ENCODE measurements around the gene SCYL2.

The SCYL2 gene

GRCh38 chr12:100345020-100345767, 78.2 kb downstream of the SCYL2 start:
- no peak for DNase-seq
- Histone ChIP-seq H3K23ac (ENCODE audit: low read length) (no peak overlapping the region), H3K4me1 (ENCODE audit: control insufficient read depth, low read depth, low read length) (no peaks in the 10 kb centered on the region), H3K79me1 (ENCODE audit: low read length) (no peaks in the 10 kb centered on the region), H4K5ac (ENCODE audit: low read length) (no peak overlapping the region), H3K27ac (ENCODE audit: low read depth, low read length) (no peak overlapping the region), H3K9ac (ENCODE audit: low read length) (no peak overlapping the region), H3K56ac (ENCODE audit: low read length) (no peak overlapping the region), H3K4me3 (ENCODE audit: low read length) (no peak overlapping the region), H2BK15ac (replicated peaks; ENCODE audit: low read depth) (no peak overlapping the region), H3K4ac (ENCODE audit: low read depth, low read length) (no peak overlapping the region), H2BK120ac (ENCODE audit: low read depth, low read length) (no peak overlapping the region), H3K36me3 (ENCODE audit: control insufficient read depth, insufficient read depth, low read length) (no peaks in the 10 kb centered on the region), H3K79me2 (ENCODE audit: control insufficient read depth, insufficient read depth, low read length) (no peaks in the 10 kb centered on the region), H2BK5ac (ENCODE audit: low read length) (no peak overlapping the region), H3K27me3 (ENCODE audit: insufficient read depth, low read length, poor library complexity) (no peaks in the 10 kb centered on the region), H2AK5ac (ENCODE audit: low read length) (no peak overlapping the region), H3K18ac (ENCODE audit: low read length) (no peak overlapping the region), H3K4me2 (ENCODE audit: low read length) (no peak overlapping the region), H4K8ac (ENCODE audit: low read depth, low read length) (no peak overlapping the region)
- WGBS (ENCODE audit: extremely low coverage, insufficient coverage, low lambda C conversion rate), result no CpG with 5 or more reads among the region's 1 CpG

GRCh38 chr12:100346660-100347059, 79.7 kb downstream of the SCYL2 start:
- no peak overlapping the region for H3K4me2 ChIP-seq (ENCODE audit: low read length)
- no peak overlapping the region for H4K8ac ChIP-seq (ENCODE audit: low read depth, low read length)
- H3K4ac ChIP-seq (ENCODE audit: low read depth, low read length), result no peak overlapping the region
- H4K5ac ChIP-seq (ENCODE audit: low read length), result no peak overlapping the region
- no peak overlapping the region for H2BK15ac ChIP-seq (replicated peaks; ENCODE audit: low read depth)
- H2BK120ac ChIP-seq (ENCODE audit: low read depth, low read length), result no peak overlapping the region
- H3K4me3 ChIP-seq (ENCODE audit: low read length), result no peak overlapping the region
- no peak overlapping the region for H2AK5ac ChIP-seq (ENCODE audit: low read length)
- H3K79me2 ChIP-seq (ENCODE audit: control insufficient read depth, insufficient read depth, low read length), result no peaks in the 10 kb centered on the region
- WGBS (ENCODE audit: extremely low coverage, insufficient coverage, low lambda C conversion rate), result no CpG with 5 or more reads among the region's 3 CpGs
- H3K23ac ChIP-seq (ENCODE audit: low read length), result no peak overlapping the region
- H3K27me3 ChIP-seq (ENCODE audit: insufficient read depth, low read length, poor library complexity), result no peaks in the 10 kb centered on the region
- H2BK5ac ChIP-seq (ENCODE audit: low read length), result no peak overlapping the region
- H3K36me3 ChIP-seq (ENCODE audit: control insufficient read depth, insufficient read depth, low read length), result no peaks in the 10 kb centered on the region
- no peaks in the 10 kb centered on the region for H3K4me1 ChIP-seq (ENCODE audit: control insufficient read depth, low read depth, low read length)
- no peak overlapping the region for H3K56ac ChIP-seq (ENCODE audit: low read length)
- H3K27ac ChIP-seq (ENCODE audit: low read depth, low read length), result no peak overlapping the region
- H3K9ac ChIP-seq (ENCODE audit: low read length), result no peak overlapping the region
- H3K18ac ChIP-seq (ENCODE audit: low read length), result no peak overlapping the region
- H3K79me1 ChIP-seq (ENCODE audit: low read length), result no peaks in the 10 kb centered on the region
- DNase-seq, result no peak

GRCh38 chr12:100348657-100349454, 81.9 kb downstream of the SCYL2 start:
- DNase-seq, result peak; percentile 53

GRCh38 chr12:100356644-100357223, 89.8 kb downstream of the SCYL2 start, which contains the start of gene SLC17A8:
TSS of gene SLC17A8 (plus strand) at chr12:100357074. CDS start at chr12:100357392, 318 bp downstream.
- Histone ChIP-seq H3K23ac (ENCODE audit: low read length) (no peak within 1 kb of the TSS), H3K9ac (ENCODE audit: low read length) (no peak within 1 kb of the TSS), H3K27ac (ENCODE audit: low read depth, low read length) (no peak within 1 kb of the TSS), H3K4ac (ENCODE audit: low read depth, low read length) (no peak within 1 kb of the TSS), H2AK5ac (ENCODE audit: low read length) (no peak within 1 kb of the TSS), H2BK15ac (replicated peaks; ENCODE audit: low read depth) (no peak within 1 kb of the TSS), H2BK5ac (ENCODE audit: low read length) (no peak within 1 kb of the TSS), H3K18ac (ENCODE audit: low read length) (no peak within 1 kb of the TSS), H3K36me3 (ENCODE audit: control insufficient read depth, insufficient read depth, low read length) (no peaks in the 10 kb centered on the region), H3K56ac (ENCODE audit: low read length) (no peak within 1 kb of the TSS), H2BK120ac (ENCODE audit: low read depth, low read length) (no peak within 1 kb of the TSS), H3K27me3 (ENCODE audit: insufficient read depth, low read length, poor library complexity) (no peaks in the 10 kb centered on the region), H3K4me3 (ENCODE audit: low read length) (no peak within 1 kb of the TSS), H3K4me1 (ENCODE audit: control insufficient read depth, low read depth, low read length) (no peaks in the 10 kb centered on the region), H3K79me2 (ENCODE audit: control insufficient read depth, insufficient read depth, low read length) (no peaks in the 10 kb centered on the region), H4K8ac (ENCODE audit: low read depth, low read length) (no peak within 1 kb of the TSS), H3K4me2 (ENCODE audit: low read length) (no peak within 1 kb of the TSS), H4K5ac (ENCODE audit: low read length) (no peak within 1 kb of the TSS), H3K79me1 (ENCODE audit: low read length) (no peaks in the 10 kb centered on the region)
- no CpG with 5 or more reads among the region's 13 CpGs for WGBS (ENCODE audit: extremely low coverage, insufficient coverage, low lambda C conversion rate)
- peak; percentile 53 for DNase-seq

More at GRCh38 chr12:100348657-100349454, 81.9 kb downstream of the SCYL2 start:
- H3K9ac ChIP-seq (ENCODE audit: low read length), result no peak overlapping the region
- no peak overlapping the region for H4K8ac ChIP-seq (ENCODE audit: low read depth, low read length)
- H2AK5ac ChIP-seq (ENCODE audit: low read length), result no peak overlapping the region
- H3K36me3 ChIP-seq (ENCODE audit: control insufficient read depth, insufficient read depth, low read length), result no peaks in the 10 kb centered on the region
- no peak overlapping the region for H3K4me2 ChIP-seq (ENCODE audit: low read length)
- H3K27ac ChIP-seq (ENCODE audit: low read depth, low read length), result no peak overlapping the region
- no peaks in the 10 kb centered on the region for H3K79me2 ChIP-seq (ENCODE audit: control insufficient read depth, insufficient read depth, low read length)
- no peak overlapping the region for H3K18ac ChIP-seq (ENCODE audit: low read length)
- H3K23ac ChIP-seq (ENCODE audit: low read length), result no peak overlapping the region
- H4K5ac ChIP-seq (ENCODE audit: low read length), result no peak overlapping the region
- no peaks in the 10 kb centered on the region for H3K79me1 ChIP-seq (ENCODE audit: low read length)
- no peak overlapping the region for H3K4ac ChIP-seq (ENCODE audit: low read depth, low read length)
- no peak overlapping the region for H3K56ac ChIP-seq (ENCODE audit: low read length)
- H2BK5ac ChIP-seq (ENCODE audit: low read length), result no peak overlapping the region
- no peak overlapping the region for H2BK120ac ChIP-seq (ENCODE audit: low read depth, low read length)
- H3K27me3 ChIP-seq (ENCODE audit: insufficient read depth, low read length, poor library complexity), result no peaks in the 10 kb centered on the region
- H3K4me3 ChIP-seq (ENCODE audit: low read length), result no peak overlapping the region
- H3K4me1 ChIP-seq (ENCODE audit: control insufficient read depth, low read depth, low read length), result no peaks in the 10 kb centered on the region
- no peak overlapping the region for H2BK15ac ChIP-seq (replicated peaks; ENCODE audit: low read depth)
- WGBS (ENCODE audit: extremely low coverage, insufficient coverage, low lambda C conversion rate), result no CpG with 5 or more reads among the region's 7 CpGs

GRCh38 chr12:100359248-100359647, 92.3 kb downstream of the SCYL2 start:
- H3K36me3 ChIP-seq (ENCODE audit: control insufficient read depth, insufficient read depth, low read length), result no peaks in the 10 kb centered on the region
- H3K27me3 ChIP-seq (ENCODE audit: insufficient read depth, low read length, poor library complexity), result no peaks in the 10 kb centered on the region
- no peak overlapping the region for H3K23ac ChIP-seq (ENCODE audit: low read length)
- H3K4ac ChIP-seq (ENCODE audit: low read depth, low read length), result no peak overlapping the region
- no peaks in the 10 kb centered on the region for H3K79me2 ChIP-seq (ENCODE audit: control insufficient read depth, insufficient read depth, low read length)
- H2AK5ac ChIP-seq (ENCODE audit: low read length), result no peak overlapping the region
- no peak for DNase-seq
- H2BK120ac ChIP-seq (ENCODE audit: low read depth, low read length), result no peak overlapping the region
- H4K5ac ChIP-seq (ENCODE audit: low read length), result no peak overlapping the region
- no peak overlapping the region for H3K9ac ChIP-seq (ENCODE audit: low read length)
- no peak overlapping the region for H3K18ac ChIP-seq (ENCODE audit: low read length)
- no peak overlapping the region for H4K8ac ChIP-seq (ENCODE audit: low read depth, low read length)
- H2BK5ac ChIP-seq (ENCODE audit: low read length), result no peak overlapping the region
- no peaks in the 10 kb centered on the region for H3K4me1 ChIP-seq (ENCODE audit: control insufficient read depth, low read depth, low read length)
- no peak overlapping the region for H3K27ac ChIP-seq (ENCODE audit: low read depth, low read length)
- H3K79me1 ChIP-seq (ENCODE audit: low read length), result no peaks in the 10 kb centered on the region
- H3K4me2 ChIP-seq (ENCODE audit: low read length), result no peak overlapping the region
- H3K4me3 ChIP-seq (ENCODE audit: low read length), result no peak overlapping the region
- H3K56ac ChIP-seq (ENCODE audit: low read length), result no peak overlapping the region
- WGBS (ENCODE audit: extremely low coverage, insufficient coverage, low lambda C conversion rate), result no CpG with 5 or more reads among the region's 3 CpGs
- no peak overlapping the region for H2BK15ac ChIP-seq (replicated peaks; ENCODE audit: low read depth)

Data from mesendoderm (in vitro differentiated cells).